ENCODE results near the gene LCP1. TPM values are rescaled to one million over a fixed set of nuclear protein-coding genes. Genes with fewer than 3 reads are reported as not detected.

Gene LCP1
- total RNA-seq, 1 donor from 2014 or later = 371 TPM

- intact Hi-C loops (cut with DNase I) = no loop called here
- Histone ChIP-seq H3K27me3 (ENCODE audit: low read depth) (no peaks in the 10 kb centered on the region), H3K4me1 (peaks cover 14% of the 10 kb centered on the region), H3K9me3 (no peaks in the 10 kb centered on the region), H3K4me3 (no peak overlapping the region), H3K36me3 (peaks cover 39% of the 10 kb centered on the region), H3K27ac (no peak overlapping the region)
- ATAC-seq (peak; percentile 92), DNase-seq (peak; percentile 77)
- peak; percentile 80 for TF ChIP-seq CTCF (IDR thresholded peaks at IDR 0.05)
These were observed 55.2 kb downstream of the LCP1 start for GRCh38 chr13:46126552-46127357.

DNA sequence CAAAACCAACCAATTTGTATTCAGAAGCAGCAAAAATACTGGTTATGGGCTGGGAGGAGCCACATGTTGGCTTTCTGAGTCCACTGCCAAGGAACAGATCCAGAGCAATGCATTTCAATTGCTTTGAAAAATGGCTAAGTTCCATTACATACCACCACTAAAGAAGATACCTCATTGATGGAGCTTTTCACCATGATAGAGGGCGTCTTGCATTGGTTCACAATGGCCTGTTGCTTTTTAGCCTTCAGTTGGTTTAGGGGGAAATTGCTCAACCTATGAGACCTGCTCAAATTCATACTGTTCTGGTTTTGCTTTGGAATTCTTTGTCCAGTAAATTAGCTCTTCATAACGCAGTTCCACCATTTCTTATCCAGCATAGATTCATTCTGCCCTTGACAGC, 55.9 kb downstream of the LCP1 start:
- H3K4me3 ChIP-seq = no peak overlapping the region
- DNase-seq (no peak), ATAC-seq (no peak)
- peaks cover 16% of the 10 kb centered on the region for H3K4me1 ChIP-seq
- H3K36me3 ChIP-seq = peaks cover 36% of the 10 kb centered on the region
- no peak overlapping the region for H3K27ac ChIP-seq
- no peaks in the 10 kb centered on the region for H3K9me3 ChIP-seq
- no peaks in the 10 kb centered on the region for H3K27me3 ChIP-seq (ENCODE audit: low read depth)
- TF ChIP-seq CTCF (IDR thresholded peaks at IDR 0.05) = no peak
- intact Hi-C loops (cut with DNase I) = no loop called here

DNA sequence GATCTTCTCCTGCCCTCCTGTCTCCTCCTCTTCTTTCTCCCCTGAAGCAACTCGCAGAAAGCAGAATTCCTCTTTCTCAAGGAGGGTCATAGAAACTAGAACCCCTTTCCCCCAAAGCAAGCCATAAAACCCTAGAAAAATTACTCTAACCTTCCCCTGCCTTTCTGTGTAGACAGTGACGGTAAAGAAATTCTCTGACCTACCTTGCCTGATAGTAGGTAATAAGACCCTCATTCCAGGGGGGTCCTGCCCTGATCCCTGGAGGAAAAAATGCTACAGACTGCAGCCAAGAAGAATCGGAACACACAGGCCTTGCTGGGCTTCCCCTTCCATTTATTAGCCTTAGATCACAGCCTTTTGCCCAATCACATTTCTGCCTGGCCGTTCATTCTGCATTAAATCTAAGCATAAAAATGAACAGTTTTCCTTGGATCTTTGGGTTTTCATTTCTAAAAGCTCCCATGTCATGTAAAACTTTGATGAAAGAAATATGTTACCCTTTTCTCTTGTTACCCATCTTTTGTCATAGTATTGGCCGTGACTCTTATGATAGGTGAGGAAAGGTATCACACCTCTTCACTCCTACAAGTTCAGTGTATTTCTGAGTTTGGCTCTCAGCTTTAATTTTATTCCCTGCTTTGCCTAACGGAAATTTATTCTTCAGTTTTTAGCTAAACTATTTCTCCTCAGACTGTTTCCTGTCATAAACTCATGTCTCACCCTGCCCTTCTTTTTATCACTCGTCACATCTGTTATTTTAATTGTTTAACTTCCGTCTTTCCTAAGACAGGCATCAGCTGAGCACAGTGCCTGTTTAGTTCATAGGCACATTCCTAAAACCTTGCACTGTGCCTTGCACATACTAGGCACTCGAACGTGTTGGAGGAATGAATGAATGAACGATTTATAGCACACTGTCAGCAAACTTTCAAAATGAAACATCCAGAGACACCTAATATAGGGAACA, 56.7 kb downstream of the LCP1 start:
- ATAC-seq = no peak
- intact Hi-C loops (cut with DNase I) = no loop called here
- TF ChIP-seq CTCF (IDR thresholded peaks at IDR 0.05) = no peak

GRCh38 chr13:46124531-46124966, 57.4 kb downstream of the LCP1 start:
- DNase-seq = peak; percentile 59
- intact Hi-C loops (cut with DNase I) = no loop called here
- Histone ChIP-seq H3K27me3 (ENCODE audit: low read depth) (no peaks in the 10 kb centered on the region), H3K4me3 (no peak overlapping the region), H3K27ac (no peak overlapping the region), H3K36me3 (peaks cover 21% of the 10 kb centered on the region), H3K9me3 (no peaks in the 10 kb centered on the region), H3K4me1 (peaks cover 29% of the 10 kb centered on the region)
- no peak for TF ChIP-seq CTCF (IDR thresholded peaks at IDR 0.05)
- no peak for ATAC-seq

More for the DNA sequence above, 56.7 kb downstream of the LCP1 start:
- H3K36me3 ChIP-seq = peaks cover 28% of the 10 kb centered on the region
- no peaks in the 10 kb centered on the region for H3K27me3 ChIP-seq (ENCODE audit: low read depth)
- H3K9me3 ChIP-seq = no peaks in the 10 kb centered on the region
- DNase-seq = no peak
- peaks cover 24% of the 10 kb centered on the region for H3K4me1 ChIP-seq
- H3K4me3 ChIP-seq = no peak overlapping the region
- no peak overlapping the region for H3K27ac ChIP-seq

DNA sequence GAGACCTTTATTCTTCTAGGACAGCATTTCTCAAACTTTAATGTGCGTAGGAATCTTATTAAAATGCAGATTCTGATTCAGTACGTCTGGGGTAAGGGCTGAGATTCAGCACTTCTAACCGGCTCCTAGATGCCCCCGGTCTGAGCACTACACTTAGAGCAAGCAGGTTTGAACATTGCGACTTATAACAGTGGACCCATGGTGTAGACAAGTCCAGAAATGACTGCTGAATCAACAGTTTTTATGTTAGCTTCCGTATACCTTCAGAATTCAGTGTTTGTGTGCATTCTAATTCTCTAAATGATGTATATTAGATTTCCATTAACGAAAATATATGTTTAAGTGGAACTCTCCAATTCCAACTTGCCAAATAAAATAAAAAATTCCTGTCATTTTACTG, 59.7 kb downstream of the LCP1 start:
- peaks cover 29% of the 10 kb centered on the region for H3K4me1 ChIP-seq
- H3K9me3 ChIP-seq = no peaks in the 10 kb centered on the region
- DNase-seq = no peak
- no peak overlapping the region for H3K27ac ChIP-seq
- no peak for ATAC-seq
- H3K4me3 ChIP-seq = no peak overlapping the region
- intact Hi-C loops (cut with DNase I) = no loop called here
- H3K36me3 ChIP-seq = peaks cover 5% of the 10 kb centered on the region
- H3K27me3 ChIP-seq (ENCODE audit: low read depth) = no peaks in the 10 kb centered on the region
- TF ChIP-seq CTCF (IDR thresholded peaks at IDR 0.05) = no peak

Data from lower lobe of right lung (tissue), 2 donors.